ENCODE measurements around the gene MGRN1. TPM values are rescaled to one million over a fixed set of nuclear protein-coding genes. Genes with fewer than 3 reads are reported as not detected.

The MGRN1 gene
- total and polyA plus RNA-seq, 2 donors from 2014 or later: 19.7 to 90.8 TPM

DNA sequence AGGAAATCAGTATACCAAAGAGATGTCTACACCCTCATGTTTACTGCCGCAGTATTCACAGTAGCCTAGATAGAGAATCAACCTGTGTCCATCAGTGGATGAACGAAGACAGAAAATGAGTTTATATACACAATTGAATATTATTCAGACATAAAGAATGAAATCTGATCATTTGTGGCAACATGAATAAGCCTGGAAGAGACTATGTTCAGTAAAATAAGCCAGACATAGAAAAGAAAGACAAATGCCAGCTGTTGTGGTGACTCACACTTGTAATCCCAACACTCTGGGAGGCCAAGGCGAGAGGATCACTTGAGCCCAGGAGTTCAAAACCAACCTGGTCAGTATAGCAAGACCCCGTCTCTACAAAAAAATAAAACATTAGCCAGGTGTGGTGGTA lies 84.9 kb downstream of the MGRN1 start:
- FAIRE-seq (no peak), DNase-seq (no peak)
- no peak overlapping the region for H3K9ac ChIP-seq (ENCODE audit: low read length in 3 of 3)
- H3K4me3 ChIP-seq (ENCODE audit: low read length in 3 of 3): no peak overlapping the region
- no peaks in the 10 kb centered on the region for H3K27me3 ChIP-seq (ENCODE audit: control insufficient read depth, insufficient read depth, low read length)
- no peak overlapping the region for H3K27ac ChIP-seq (ENCODE audit: low read depth in 2 of 2, low read length in 2 of 2)
- intact Hi-C loops (cut with DNase I): no loop called here
- no peak for TF ChIP-seq CTCF (IDR thresholded peaks at IDR 0.05; ENCODE audit: borderline replicate concordance, extremely low read depth, insufficient read depth)
- H3K4me1 ChIP-seq (ENCODE audit: control insufficient read depth in 2 of 3, insufficient read depth in 2 of 3, low read depth in 1 of 3, low read length in 3 of 3): peaks cover 0 to 11% (median 8%) of the 10 kb centered on the region in 3 donors
- peaks cover 4 to 11% (median 5%) of the 10 kb centered on the region in 3 donors for H3K36me3 ChIP-seq (ENCODE audit: control insufficient read depth in 2 of 3, insufficient read depth in 3 of 3, low read length in 3 of 3)
- H3K9me3 ChIP-seq (ENCODE audit: control insufficient read depth in 2 of 3, insufficient read depth in 1 of 3, low read length in 3 of 3): no peaks in the 10 kb centered on the region

DNA sequence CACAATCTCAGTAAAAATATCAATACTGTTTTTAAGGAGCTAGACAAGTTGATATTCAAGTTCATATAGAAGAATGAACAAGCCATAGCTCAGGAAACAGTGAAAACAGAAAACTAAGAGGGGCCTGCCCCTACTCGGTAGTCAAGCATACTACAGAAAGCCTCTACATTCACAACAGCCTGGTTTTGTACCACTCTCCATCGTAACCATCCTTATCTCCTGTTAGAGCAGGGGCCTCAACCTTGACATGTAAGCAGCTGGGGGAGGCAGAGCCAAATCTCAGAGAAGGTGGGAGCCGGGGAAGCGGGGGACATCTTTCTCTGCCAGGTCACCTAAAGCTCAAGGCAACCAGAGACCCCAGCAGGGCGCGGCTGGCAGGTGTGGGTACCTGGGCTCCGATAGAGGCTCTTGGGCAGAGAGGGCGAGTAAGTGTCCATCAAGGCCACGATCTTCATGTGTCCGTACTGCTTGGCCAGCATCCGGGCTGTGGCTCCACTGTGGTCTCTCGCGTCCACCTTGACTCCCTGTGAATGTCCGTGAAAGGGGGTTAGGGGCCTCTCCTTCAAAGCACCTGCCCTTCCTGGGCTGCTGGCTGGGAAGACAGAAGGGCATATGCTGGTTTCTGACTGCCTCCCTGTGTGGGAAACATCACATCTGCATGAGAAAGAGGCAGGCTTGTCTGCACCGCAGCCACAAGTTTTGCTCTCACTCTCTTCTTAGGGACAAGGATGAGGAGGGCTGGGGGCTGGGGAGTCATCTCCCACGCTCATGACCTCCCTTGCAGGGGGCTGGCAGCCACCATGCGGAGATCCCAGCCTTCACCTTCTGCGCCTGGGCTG lies 89.3 kb downstream of the MGRN1 start:
- Histone ChIP-seq H3K27ac (ENCODE audit: low read depth in 2 of 2, low read length in 2 of 2) (no peak overlapping the region), H3K4me1 (ENCODE audit: control insufficient read depth in 2 of 3, insufficient read depth in 2 of 3, low read depth in 1 of 3, low read length in 3 of 3) (no peaks in the 10 kb centered on the region), H3K4me3 (ENCODE audit: low read length in 3 of 3) (no peak overlapping the region), H3K27me3 (ENCODE audit: control insufficient read depth, insufficient read depth, low read length) (no peaks in the 10 kb centered on the region), H3K36me3 (ENCODE audit: control insufficient read depth in 2 of 3, insufficient read depth in 3 of 3, low read length in 3 of 3) (peaks cover 2 to 14% (median 5%) of the 10 kb centered on the region in 3 donors), H3K9me3 (ENCODE audit: control insufficient read depth in 2 of 3, insufficient read depth in 1 of 3, low read length in 3 of 3) (no peaks in the 10 kb centered on the region), H3K9ac (ENCODE audit: low read length in 3 of 3) (no peak overlapping the region)
- intact Hi-C loops (cut with DNase I): no loop called here
- FAIRE-seq (no peak), DNase-seq (peak in 1 of 5 donors; percentile 44)
- no peak for TF ChIP-seq CTCF (IDR thresholded peaks at IDR 0.05; ENCODE audit: borderline replicate concordance, extremely low read depth, insufficient read depth)

- Histone ChIP-seq H3K9me3 (ENCODE audit: control insufficient read depth in 2 of 3, insufficient read depth in 1 of 3, low read length in 3 of 3) (no peaks in the 10 kb centered on the region), H3K4me1 (ENCODE audit: control insufficient read depth in 2 of 3, insufficient read depth in 2 of 3, low read depth in 1 of 3, low read length in 3 of 3) (no peaks in the 10 kb centered on the region), H3K9ac (ENCODE audit: low read length in 3 of 3) (no peak overlapping the region), H3K4me3 (ENCODE audit: low read length in 3 of 3) (no peak overlapping the region), H3K27me3 (ENCODE audit: control insufficient read depth, insufficient read depth, low read length) (no peaks in the 10 kb centered on the region), H3K27ac (ENCODE audit: low read depth in 2 of 2, low read length in 2 of 2) (no peak overlapping the region), H3K36me3 (ENCODE audit: control insufficient read depth in 2 of 3, insufficient read depth in 3 of 3, low read length in 3 of 3) (peaks cover 2 to 14% (median 5%) of the 10 kb centered on the region in 3 donors)
- peak in 1 of 5 donors; percentile 18 for DNase-seq
- no peak for FAIRE-seq
- intact Hi-C loops (cut with DNase I): no loop called here
- TF ChIP-seq CTCF (IDR thresholded peaks at IDR 0.05; ENCODE audit: borderline replicate concordance, extremely low read depth, insufficient read depth): no peak
Measured at GRCh38 chr16:4714996-4715395, 90.4 kb downstream of the MGRN1 start.

Measured in kidney (tissue), 14 donors.